ENCODE results near the gene NKRF.
"Not testable (repeated sequence)": the region's sequence is repeated elsewhere in the genome, so short reads cannot be mapped to it uniquely, and the experiment has no call there.

The NKRF gene

GRCh38 chrX:119606280-119607017 is at the start of gene NKRF:
NKRF (minus strand) TSS chrX:119606424.
- DNase-seq (ENCODE audit: low read depth in 2 of 2), result peak; percentile 82 to 83

- DNase-seq (ENCODE audit: low read depth in 2 of 2), result no peak
Measured at GRCh38 chrX:119655125-119655524, 48.9 kb upstream of the NKRF start.

- no peak for DNase-seq (ENCODE audit: low read depth in 2 of 2)
Measured at GRCh38 chrX:119654112-119654531, 47.9 kb upstream of the NKRF start.

GRCh38 chrX:119648421-119648775 is 42.2 kb upstream of the NKRF start:
- no peak for DNase-seq (ENCODE audit: low read depth in 2 of 2)

DNA sequence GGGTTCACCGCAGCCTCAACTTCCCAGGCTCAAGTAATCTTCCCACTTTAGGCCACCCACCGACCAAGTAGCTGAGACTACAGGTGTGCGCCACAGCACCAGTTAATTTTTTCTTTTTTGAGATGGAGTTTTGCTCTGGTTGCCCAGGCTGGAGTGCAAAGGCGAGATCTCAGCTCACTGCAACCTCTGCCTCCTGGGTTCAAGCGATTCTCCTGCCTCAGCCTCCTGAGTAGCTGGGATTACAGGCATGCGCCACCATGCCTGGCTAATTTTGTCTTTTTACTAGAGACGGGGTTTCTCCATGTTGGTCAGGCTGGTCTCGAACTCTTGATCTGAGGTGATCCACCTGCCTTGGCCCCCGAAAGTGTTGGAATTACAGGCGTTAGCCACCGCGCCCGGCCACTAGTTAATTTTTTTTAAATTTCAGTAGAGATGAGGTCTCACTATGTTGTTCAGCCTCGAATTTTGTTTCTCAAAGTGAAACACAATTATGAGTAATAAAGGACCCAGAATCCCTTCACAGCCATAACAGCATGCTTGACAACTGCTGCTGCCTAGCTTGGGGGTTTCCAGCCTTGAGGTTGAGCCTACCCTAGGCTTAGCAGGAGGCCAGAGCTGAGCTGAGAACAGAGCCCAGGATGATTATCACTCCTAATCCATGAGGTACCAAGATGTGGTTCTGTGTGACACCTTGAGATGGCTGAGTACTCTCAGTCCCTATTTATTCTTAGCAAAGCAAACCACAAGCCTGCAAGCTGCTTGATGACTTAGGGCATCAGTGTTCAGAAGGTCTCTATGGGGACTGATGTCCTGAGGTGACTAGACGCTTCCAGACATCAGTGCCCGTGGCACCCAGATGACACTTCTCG is 41.6 kb upstream of the NKRF start:
- DNase-seq (ENCODE audit: low read depth in 2 of 2), result no peak

GRCh38 chrX:119647089-119647488 is 40.9 kb upstream of the NKRF start:
- no peak for DNase-seq (ENCODE audit: low read depth in 2 of 2)

DNA sequence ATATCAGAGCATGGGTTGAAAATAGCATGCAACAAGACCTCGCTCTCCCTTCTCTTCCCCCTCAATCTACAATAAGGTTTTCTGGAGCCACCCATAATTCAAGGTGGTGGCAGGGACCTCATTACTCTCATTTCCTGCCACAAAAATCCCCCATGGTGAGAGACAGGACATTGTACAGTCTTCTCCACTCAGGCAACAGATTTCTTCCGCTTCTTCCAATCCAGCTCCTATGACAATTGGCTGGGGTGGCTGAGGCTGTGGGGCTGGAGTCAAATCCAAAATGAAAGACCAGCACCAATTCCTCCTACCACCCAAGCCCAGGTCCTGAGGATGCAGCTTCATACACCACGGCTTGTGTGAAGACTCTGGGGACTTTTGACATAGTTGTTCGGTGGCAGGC is 40.3 kb upstream of the NKRF start:
- no peak for DNase-seq (ENCODE audit: low read depth in 2 of 2)

DNA sequence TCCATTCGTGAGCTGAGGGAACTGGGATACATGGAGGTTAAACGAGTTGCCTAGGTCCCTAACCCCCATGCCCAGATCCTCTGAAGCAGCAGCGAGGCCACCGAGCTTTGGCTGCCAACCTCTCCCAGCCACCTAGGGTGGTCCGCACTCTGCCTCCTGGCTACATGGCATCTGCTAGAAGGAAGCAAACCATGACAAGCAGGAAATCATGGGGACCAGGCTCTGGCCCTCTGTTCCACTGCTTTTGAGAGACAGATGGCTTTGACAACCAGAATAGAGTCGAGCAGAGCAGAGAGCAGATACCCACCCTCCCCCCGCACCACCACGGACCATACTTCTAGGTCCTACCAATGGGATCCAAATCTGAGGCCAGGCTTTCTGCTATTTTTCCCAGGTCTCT is 37.5 kb upstream of the NKRF start:
- DNase-seq (ENCODE audit: low read depth in 2 of 2), result no peak

DNA sequence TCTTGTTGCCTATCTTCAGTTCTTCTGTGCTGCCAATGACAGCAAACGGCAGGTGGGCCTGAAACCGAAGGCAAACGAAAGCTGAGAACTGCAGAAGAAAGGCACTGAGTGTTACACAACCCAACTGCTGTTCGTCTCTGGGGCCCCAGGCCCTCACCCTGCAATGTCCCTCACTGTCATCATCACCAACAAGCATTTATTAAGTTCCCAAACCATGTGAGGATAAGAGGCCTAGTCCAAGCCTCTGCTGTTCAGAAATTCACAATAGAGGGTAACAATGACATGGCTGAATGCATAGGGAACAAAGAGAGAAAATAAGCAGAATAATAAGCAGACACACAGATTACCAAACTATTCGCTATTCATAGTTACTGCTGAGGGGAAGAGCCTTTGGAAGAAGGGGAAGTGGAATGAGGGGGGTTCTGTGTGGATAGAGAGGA is 34.5 kb upstream of the NKRF start:
- DNase-seq (ENCODE audit: low read depth in 2 of 2), result no peak

- no peak for DNase-seq (ENCODE audit: low read depth in 2 of 2)
Measured at GRCh38 chrX:119638725-119639471, 32.7 kb upstream of the NKRF start.

DNA sequence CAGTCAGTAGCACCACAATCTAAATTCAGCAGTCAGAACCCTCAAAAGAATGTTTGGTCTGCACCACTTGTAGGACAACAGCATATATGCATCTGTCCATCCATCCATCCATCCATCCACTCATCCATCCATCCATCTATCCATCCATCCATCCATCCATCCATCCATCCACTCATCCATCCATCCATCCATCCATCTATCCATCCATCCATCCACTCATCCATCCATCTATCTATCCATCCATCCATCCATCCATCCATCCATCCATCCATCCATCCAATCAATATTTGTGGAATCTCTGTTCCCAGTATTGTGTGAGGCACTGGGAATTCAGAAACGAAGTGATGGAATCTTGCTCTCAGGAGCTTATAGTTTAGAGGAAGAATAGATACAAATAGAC is 31.2 kb upstream of the NKRF start:
- DNase-seq (ENCODE audit: low read depth in 2 of 2), result not testable (repeated sequence)

DNA sequence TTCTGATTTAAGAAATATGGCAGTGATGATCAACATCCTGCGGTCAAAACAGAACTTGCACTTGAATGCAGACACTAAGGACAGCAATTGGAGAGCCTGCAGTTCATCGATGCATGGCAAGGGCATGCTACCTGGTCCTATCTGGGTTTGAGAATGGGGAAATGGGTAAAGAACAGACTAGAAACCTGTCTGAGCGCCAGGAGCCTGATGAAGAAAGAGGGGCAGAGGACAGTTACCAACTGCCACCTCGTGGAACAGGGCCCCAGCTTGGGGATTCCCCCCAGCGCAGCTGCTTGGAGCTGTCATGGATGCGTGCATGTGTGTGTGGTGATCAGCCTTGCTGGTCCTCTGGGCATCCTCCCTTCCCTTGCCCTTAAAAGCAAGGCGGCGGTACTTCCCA is 30.2 kb upstream of the NKRF start:
- DNase-seq (ENCODE audit: low read depth in 2 of 2), result no peak

DNA sequence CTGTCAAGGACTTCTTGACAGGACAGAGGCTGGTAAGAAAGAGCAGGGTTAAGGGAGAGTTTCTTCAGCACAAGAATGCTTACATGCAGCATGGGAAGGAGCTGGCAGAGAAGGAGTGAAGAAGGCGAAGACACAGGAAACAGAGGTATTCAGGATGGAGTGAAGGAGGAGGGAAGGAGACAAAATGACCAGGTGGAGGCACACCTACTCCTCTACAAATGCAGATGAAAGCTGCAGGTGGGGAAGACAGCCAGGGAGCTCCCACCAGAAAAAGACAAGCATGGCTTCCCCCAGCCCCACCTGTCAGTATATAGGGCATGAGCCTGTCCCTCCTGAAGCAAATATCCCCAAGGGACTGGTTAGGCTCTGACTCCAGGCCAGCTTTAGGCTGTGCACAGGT is 29.6 kb upstream of the NKRF start:
- no peak for DNase-seq (ENCODE audit: low read depth in 2 of 2)

DNA sequence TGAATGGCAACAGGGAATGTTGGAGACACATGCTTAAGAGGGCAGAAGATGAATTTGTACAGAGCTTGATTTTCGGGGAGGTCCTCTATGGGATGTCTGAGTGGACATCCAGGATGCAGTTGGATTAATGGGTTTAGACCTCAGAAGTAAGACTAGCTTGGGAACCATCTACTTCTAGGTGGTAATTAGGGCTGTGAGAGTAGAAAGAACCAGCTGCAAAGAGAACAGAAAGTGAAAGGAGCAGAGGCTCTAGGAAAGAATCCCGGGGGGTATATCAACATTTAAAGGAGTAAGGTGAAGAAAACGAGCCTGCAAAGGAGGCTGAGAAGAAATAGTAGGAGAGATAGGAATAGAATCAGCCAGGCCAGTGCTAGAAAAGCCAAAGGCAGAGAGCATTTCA is 29.0 kb upstream of the NKRF start:
- DNase-seq (ENCODE audit: low read depth in 2 of 2), result no peak

DNA sequence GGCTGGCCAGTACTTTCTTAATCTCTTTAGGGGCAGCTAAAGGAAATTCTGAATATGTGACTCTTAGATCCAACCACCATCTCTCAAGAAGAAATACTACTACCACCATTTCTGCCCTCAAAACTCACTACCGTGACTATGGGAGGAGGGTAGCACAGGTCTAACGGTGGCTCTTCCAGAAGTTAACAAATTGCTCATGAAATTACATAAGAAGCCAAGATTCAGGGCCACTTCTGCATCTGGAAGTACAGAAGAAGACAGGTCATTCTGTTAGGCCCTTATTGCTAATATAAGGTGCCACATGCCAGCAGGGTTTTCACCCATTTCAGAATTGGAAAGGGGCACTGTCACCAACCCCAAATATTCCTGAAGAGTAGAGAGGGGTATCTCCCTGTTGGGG is 19.6 kb upstream of the NKRF start:
- DNase-seq (ENCODE audit: low read depth in 2 of 2), result no peak

DNA sequence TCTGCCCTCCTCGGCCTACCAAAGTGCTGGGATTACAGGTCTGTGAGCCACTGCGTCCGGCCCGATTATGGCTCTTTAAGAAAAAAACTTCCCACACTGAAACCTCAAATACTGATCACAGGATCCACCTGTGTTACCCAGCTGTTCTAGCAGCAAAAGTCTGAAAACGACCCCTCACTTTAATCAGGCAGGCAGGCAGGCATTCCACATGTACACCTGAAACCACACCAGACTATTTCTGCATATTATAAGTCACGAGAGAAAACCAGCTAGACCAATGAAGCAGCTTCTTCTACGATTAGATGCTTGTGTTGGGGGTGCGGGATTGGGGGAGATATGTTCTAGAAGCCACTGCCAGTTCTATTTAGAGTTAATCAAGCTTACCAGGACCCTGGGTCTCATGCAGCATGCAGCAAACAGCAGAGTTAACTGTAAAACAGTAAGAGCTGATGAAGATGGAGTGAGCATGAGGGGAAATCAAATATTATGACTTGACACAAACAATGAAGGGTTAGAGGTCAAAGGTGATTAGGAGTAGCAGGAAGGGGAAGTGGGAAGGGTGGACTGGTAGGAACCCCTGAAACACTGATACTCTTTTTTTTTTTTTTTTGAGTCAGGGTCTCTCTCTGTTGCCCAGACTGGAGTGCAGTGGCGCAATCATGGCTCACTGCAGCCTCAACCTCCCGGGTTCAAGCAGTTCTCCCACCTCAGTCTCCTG is 18.9 kb upstream of the NKRF start:
- DNase-seq (ENCODE audit: low read depth in 2 of 2), result no peak

- DNase-seq (ENCODE audit: low read depth in 2 of 2), result no peak
Measured at GRCh38 chrX:119624417-119624816, 18.2 kb upstream of the NKRF start.

DNA sequence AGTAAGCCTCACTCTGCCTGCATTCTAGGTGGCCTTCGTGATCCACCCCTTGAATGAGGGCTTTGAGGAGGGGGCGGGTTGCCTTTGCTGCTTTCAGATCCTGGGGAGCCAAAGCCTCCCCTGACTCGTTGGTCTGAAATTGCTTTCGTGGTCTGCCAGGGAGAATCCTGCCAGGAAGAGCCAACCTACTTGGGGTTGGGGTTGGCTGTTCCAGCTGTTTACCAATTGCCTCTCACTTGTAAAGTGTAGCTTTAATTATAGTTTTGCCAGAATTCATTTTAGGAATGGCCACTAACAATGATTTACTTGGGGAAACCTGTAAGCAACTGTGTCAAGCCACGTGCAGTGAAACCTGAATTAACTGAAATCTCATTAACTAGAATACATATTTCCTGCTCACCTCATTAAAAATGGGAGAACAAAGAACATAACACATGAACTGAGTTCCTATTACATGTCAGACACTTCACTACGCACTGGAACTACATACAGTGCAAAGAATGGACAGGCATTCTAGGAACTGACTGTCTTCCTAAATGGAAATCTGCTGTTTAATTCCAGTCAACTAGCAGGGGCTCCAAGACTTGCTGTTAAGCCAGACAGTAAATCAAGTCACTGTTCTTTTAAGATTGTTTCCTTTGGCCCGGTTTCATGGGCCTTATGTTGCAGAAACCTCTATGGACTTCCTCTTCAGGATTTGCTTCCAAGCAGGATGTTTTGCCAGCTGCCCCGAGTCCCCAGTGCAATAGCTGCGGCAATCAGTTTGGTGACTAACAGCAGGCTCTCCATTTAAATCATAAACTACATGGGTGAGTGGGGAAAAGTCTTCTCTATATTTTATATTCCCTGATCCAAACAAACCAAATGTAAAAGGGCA is 16.4 kb upstream of the NKRF start:
- peak; percentile 51 to 56 for DNase-seq (ENCODE audit: low read depth in 2 of 2)

- DNase-seq (ENCODE audit: low read depth in 2 of 2), result no peak
Measured at GRCh38 chrX:119618439-119618838, 12.2 kb upstream of the NKRF start.

DNA sequence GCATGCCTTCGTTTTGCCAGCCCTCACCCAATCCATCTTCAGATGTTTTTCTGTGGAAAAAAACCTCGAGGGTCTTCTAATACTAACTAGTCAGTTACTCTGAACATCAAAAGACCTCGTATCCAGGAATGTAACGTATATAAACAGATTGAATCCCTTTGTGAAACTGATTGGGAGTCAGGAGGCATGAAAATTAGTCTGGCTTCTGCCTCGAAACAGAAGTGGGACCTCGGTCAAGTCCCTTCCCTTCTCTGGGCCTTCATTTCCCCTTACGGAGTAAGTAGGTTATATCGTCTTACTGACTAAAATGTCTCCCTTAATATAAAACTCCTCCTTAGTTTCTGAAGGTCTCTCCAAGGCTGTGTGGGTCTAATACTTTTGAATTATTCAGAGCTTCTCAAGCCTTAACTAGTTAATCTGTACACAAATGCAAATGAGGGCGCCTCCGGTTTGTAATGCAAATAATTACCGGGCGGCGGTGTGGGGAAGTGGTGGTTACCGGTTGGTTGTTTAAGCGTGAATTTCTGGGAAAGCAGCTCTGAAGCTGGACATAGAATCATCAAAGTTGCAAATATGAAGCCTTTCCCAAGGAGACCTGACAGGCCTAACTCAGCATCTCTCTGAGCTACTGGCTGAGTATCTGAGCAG is 11.4 kb upstream of the NKRF start:
- no peak for DNase-seq (ENCODE audit: low read depth in 2 of 2)
